ENCODE measurements around the gene RAB3IL1.
"Not testable (repeated sequence)": the region's sequence is repeated elsewhere in the genome, so short reads cannot be mapped to it uniquely, and the experiment has no call there.

Gene RAB3IL1

GRCh38 chr11:61954106-61954850 lies 36.9 kb upstream of the RAB3IL1 start:
- CTCF ChIA-PET, result interaction anchor here (3.0 kb wide), 1 partner anchor 128 kb away, joined by 8 read pairs; no protein-coding TSS in a partner anchor
- POLR2A ChIA-PET, result interaction anchor here (1.4 kb wide), 1 partner anchor 14 kb away, joined by 6 read pairs; no protein-coding TSS in a partner anchor

GRCh38 chr11:61953632-61954031 lies 36.3 kb upstream of the RAB3IL1 start:
- POLR2A ChIA-PET; DNase-seq (ENCODE audit: extremely low spot score): not testable (repeated sequence)
- CTCF ChIA-PET, result interaction anchor here (3.0 to 10.0 kb wide), 2 partner anchors 55 to 128 kb away, joined by 8 to 173 read pairs; no protein-coding TSS in a partner anchor

More at GRCh38 chr11:61954106-61954850, 36.9 kb upstream of the RAB3IL1 start:
- no peak for TF ChIP-seq CTCF (IDR thresholded peaks at IDR 0.05; ENCODE audit: control extremely low read depth, extremely low read depth, low read depth, missing control alignments)
- no peak for DNase-seq (ENCODE audit: extremely low spot score)

DNA sequence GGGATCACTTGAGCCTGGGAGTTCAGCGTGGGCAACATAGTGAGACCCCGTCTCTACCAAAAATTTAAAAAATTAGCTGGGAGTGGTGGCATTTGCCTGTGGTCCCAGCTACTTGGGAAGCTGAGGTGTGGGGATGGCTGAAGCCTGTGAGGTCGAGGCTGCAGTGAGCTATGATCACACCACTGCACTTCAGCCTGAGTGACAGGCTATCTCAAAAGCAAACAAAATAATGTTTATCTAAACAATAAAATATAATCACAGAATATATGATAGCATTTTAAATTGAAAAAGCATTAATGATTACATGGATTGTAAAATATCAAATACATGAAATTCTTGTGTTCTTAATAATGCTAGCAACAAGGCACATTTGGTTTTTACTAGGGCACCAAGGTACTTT lies 35.5 kb upstream of the RAB3IL1 start:
- DNase-seq (ENCODE audit: extremely low spot score), result no peak
- CTCF ChIA-PET, result interaction anchor here (10.0 kb wide), 1 partner anchor 54 kb away, joined by 173 read pairs; no protein-coding TSS in a partner anchor
- POLR2A ChIA-PET, result no interaction called here
- TF ChIP-seq CTCF (IDR thresholded peaks at IDR 0.05; ENCODE audit: control extremely low read depth, extremely low read depth, low read depth, missing control alignments), result no peak

DNA sequence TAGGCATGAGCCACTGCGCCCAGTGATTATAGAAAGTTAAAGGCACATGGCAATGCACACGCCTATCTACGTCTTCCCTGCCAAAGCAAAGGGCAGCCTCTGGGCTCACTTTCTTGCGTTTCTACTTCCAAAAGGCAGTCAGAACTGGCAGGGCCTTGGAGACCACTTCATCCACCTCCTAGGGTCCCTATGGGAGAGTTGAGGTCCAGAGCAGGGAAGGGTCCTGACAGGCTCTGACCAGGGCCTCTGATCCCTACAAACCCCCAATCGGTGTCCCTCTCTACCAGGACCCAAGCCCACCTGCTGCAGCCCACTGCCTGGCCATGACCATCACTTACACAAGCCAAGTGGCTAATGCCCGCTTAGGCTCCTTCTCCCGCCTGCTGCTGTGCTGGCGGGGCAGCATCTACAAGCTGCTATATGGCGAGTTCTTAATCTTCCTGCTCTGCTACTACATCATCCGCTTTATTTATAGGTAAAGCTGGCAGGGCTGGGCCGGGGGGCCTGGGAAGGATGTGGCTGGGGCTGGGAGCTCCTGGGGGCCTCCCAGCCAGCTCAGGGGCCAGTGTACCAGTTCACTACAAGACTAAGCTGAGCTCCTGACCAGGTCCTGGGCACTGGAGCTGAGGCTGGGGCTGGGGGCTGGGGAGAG lies 34.2 kb upstream of the RAB3IL1 start:
- POLR2A ChIA-PET, result interaction anchor here (0.9 kb wide), 1 partner anchor 16 kb away, joined by 3 read pairs; the partner anchor contains the start of gene FTH1
- CTCF ChIA-PET, result interaction anchor here (0.8 to 10.0 kb wide), 8 partner anchors 10 to 157 kb away, joined by 3 to 173 read pairs (median 22); partner anchors contain the start of genes FEN1 and TMEM258
- DNase-seq (ENCODE audit: extremely low spot score), result no peak
- no peak for TF ChIP-seq CTCF (IDR thresholded peaks at IDR 0.05; ENCODE audit: control extremely low read depth, extremely low read depth, low read depth, missing control alignments)

- no peak for TF ChIP-seq CTCF (IDR thresholded peaks at IDR 0.05; ENCODE audit: control extremely low read depth, extremely low read depth, low read depth, missing control alignments)
- DNase-seq (ENCODE audit: extremely low spot score), result no peak
- ChIA-PET CTCF (interaction anchor here (1.0 to 10.0 kb wide), 10 partner anchors 9 to 202 kb away, joined by 3 to 173 read pairs (median 4); partner anchors contain the start of genes FEN1 and TMEM258), POLR2A (no interaction called here)
Measured at GRCh38 chr11:61950035-61950547, 32.7 kb upstream of the RAB3IL1 start, which contains the start of gene BEST1. Gene BEST1, plus strand, starts transcription at chr11:61950351. Its CDS starts 1,456 bp downstream, at chr11:61951807.

GRCh38 chr11:61949169-61950034 lies 32.0 kb upstream of the RAB3IL1 start:
- ChIA-PET POLR2A (no interaction called here), CTCF (interaction anchor here (0.7 to 10.0 kb wide), 8 partner anchors 12 to 159 kb away, joined by 3 to 173 read pairs (median 38); partner anchors contain the start of genes FEN1 and TMEM258)
- DNase-seq (ENCODE audit: extremely low spot score), result no peak
- no peak for TF ChIP-seq CTCF (IDR thresholded peaks at IDR 0.05; ENCODE audit: control extremely low read depth, extremely low read depth, low read depth, missing control alignments)

All from GM10248 (cell line).